Loucy (cell line): ENCODE data around the gene CRY2.

Experiments used
- H2AFZ ChIP-seq: fragments of 200-600 bp; sonication (generic); 2 replicates; pipeline ENCODE4 v1.6.0; 2016; ENCODE audit warnings: antibody characterized with exemption, mild to moderate bottlenecking, low read length, moderate library complexity
- H3F3A ChIP-seq: fragments of 200-600 bp; 2 replicates; pipeline ENCODE4 v1.6.0; 2016; ENCODE audit warnings: antibody characterized with exemption, low read depth, mild to moderate bottlenecking
- H3K27me3 ChIP-seq: fragments of 200-600 bp; sonication (generic); 2 replicates; pipeline ENCODE4 v1.6.1; 2014; ENCODE audit warnings: low read length, mild to moderate bottlenecking; ENCODE audit not compliant: insufficient read depth, poor library complexity, severe bottlenecking
- H3K36me3 ChIP-seq: fragments of 200-600 bp; sonication (generic); 2 replicates; pipeline ENCODE4 v1.6.1; 2016; ENCODE audit warnings: low read length; ENCODE audit not compliant: insufficient read depth
- H3K4me1 ChIP-seq: fragments of 200-600 bp; sonication (generic); 2 replicates; pipeline ENCODE4 v1.5.1; 2014; ENCODE audit warnings: low read length, mild to moderate bottlenecking; ENCODE audit not compliant: insufficient read depth, poor library complexity, severe bottlenecking
- H3K4me2 ChIP-seq: fragments of 200-600 bp; sonication (generic); 2 replicates; pipeline ENCODE4 v1.6.0; 2014; ENCODE audit warnings: antibody characterized with exemption, low read length, low read depth, mild to moderate bottlenecking; ENCODE audit not compliant: poor library complexity, severe bottlenecking
- H3K4me3 ChIP-seq: fragments of 200-600 bp; sonication (generic); 2 replicates; pipeline ENCODE4 v1.5.1; 2014; ENCODE audit warnings: low read length, mild to moderate bottlenecking, mixed read lengths; ENCODE audit not compliant: poor library complexity, severe bottlenecking
- H3K79me2 ChIP-seq: fragments of 200-600 bp; sonication (generic); 2 replicates; pipeline ENCODE4 v1.6.1; 2014; ENCODE audit warnings: low read length; ENCODE audit not compliant: insufficient read depth
- H3K9ac ChIP-seq: fragments of 200-600 bp; sonication (generic); 2 replicates; pipeline ENCODE4 v1.6.0; 2014; ENCODE audit warnings: mild to moderate bottlenecking, low read depth, low read length, moderate library complexity; ENCODE audit not compliant: poor library complexity, severe bottlenecking
- H3K9me2 ChIP-seq: fragments of 200-600 bp; sonication (generic); replicated peaks from 2 replicates; pipeline ENCODE4 v1.6.1; 2016; ENCODE audit warnings: low read depth, low read length, mixed read lengths
- H3K9me3 ChIP-seq: fragments of 200-600 bp; sonication (generic); 2 replicates; pipeline ENCODE4 v1.6.1; 2014; ENCODE audit warnings: mild to moderate bottlenecking, antibody characterized with exemption, low read length, low read depth; ENCODE audit not compliant: insufficient read depth
- H4K20me1 ChIP-seq: fragments of 200-600 bp; sonication (generic); 2 replicates; pipeline ENCODE4 v1.6.0; 2014; ENCODE audit warnings: antibody characterized with exemption, low read length, mild to moderate bottlenecking; ENCODE audit not compliant: insufficient read depth, poor library complexity, severe bottlenecking
- CTCF ChIP-seq: fragments of 200-600 bp; sonication (generic); conservative IDR thresholded peaks from 2 replicates; pipeline ENCODE4 v1.5.1; 2014; ENCODE audit warnings: mild to moderate bottlenecking, antibody characterized with exemption, low read length
- EZH2phosphoT487 ChIP-seq: fragments of 200-600 bp; IDR thresholded peaks from 2 replicates; pipeline ENCODE4 v1.6.1; 2018; ENCODE audit warnings: antibody characterized with exemption, mild to moderate bottlenecking, moderate library complexity, borderline replicate concordance

Gene CRY2

GRCh38 chr11:45886816-45887520 is 39.7 kb downstream of the CRY2 start:
- peaks cover 6% of the 10 kb centered on the region; the same call in 1 of the 2 replicates for H3K36me3 ChIP-seq
- no peak overlapping the region for H3K4me2 ChIP-seq
- peaks cover 4% of the 10 kb centered on the region for H4K20me1 ChIP-seq
- no peaks in the 10 kb centered on the region for H3K9me2 ChIP-seq
- H3K4me1 ChIP-seq: no peaks in the 10 kb centered on the region
- H3K79me2 ChIP-seq: no peaks in the 10 kb centered on the region
- TF ChIP-seq EZH2phosphoT487: no peak
- TF ChIP-seq CTCF: no peak
- no peak overlapping the region for H2AFZ ChIP-seq
- no peak overlapping the region for H3K4me3 ChIP-seq
- no peaks in the 10 kb centered on the region for H3F3A ChIP-seq
- no peaks in the 10 kb centered on the region for H3K9me3 ChIP-seq
- H3K27me3 ChIP-seq: no peaks in the 10 kb centered on the region
- no peak overlapping the region for H3K9ac ChIP-seq

GRCh38 chr11:45887587-45887986 is 40.3 kb downstream of the CRY2 start:
- Histone ChIP-seq H3K79me2 (no peaks in the 10 kb centered on the region), H2AFZ (no peak overlapping the region), H3K9ac (no peak overlapping the region), H3K4me1 (no peaks in the 10 kb centered on the region), H3K9me3 (no peaks in the 10 kb centered on the region), H3K27me3 (no peaks in the 10 kb centered on the region), H3K9me2 (no peaks in the 10 kb centered on the region), H3K4me2 (no peak overlapping the region), H3K36me3 (peaks cover under 1% of the 10 kb centered on the region; the same call in 1 of the 2 replicates), H3K4me3 (no peak overlapping the region), H3F3A (no peaks in the 10 kb centered on the region), H4K20me1 (peaks cover 4% of the 10 kb centered on the region)
- no peak for TF ChIP-seq EZH2phosphoT487
- TF ChIP-seq CTCF: no peak

GRCh38 chr11:45889555-45889954 is 42.3 kb downstream of the CRY2 start:
- H3K4me2 ChIP-seq: no peak overlapping the region
- H3K4me1 ChIP-seq: no peaks in the 10 kb centered on the region
- H2AFZ ChIP-seq: no peak overlapping the region
- no peaks in the 10 kb centered on the region for H3K36me3 ChIP-seq
- TF ChIP-seq EZH2phosphoT487 (no peak), CTCF (no peak)
- no peaks in the 10 kb centered on the region for H3K9me3 ChIP-seq
- H3K9ac ChIP-seq: no peak overlapping the region
- H3K4me3 ChIP-seq: no peak overlapping the region
- no peaks in the 10 kb centered on the region for H3K27me3 ChIP-seq
- H3K9me2 ChIP-seq: no peaks in the 10 kb centered on the region
- no peaks in the 10 kb centered on the region for H3F3A ChIP-seq
- peaks cover 4% of the 10 kb centered on the region for H4K20me1 ChIP-seq
- no peaks in the 10 kb centered on the region for H3K79me2 ChIP-seq
